Measurements from ENCODE around the gene LIPC. TPM values are rescaled to one million over a fixed set of nuclear protein-coding genes. Genes with fewer than 3 reads are reported as not detected.

The LIPC gene
- total RNA-seq, 2 donors from 2014 or later, result 2.9 to 13.8 TPM

- H3K4me3 ChIP-seq, result no peak overlapping the region
- TF ChIP-seq CTCF (IDR thresholded peaks at IDR 0.05), result no peak
- no peaks in the 10 kb centered on the region for H3K36me3 ChIP-seq
- no peaks in the 10 kb centered on the region for H3K27me3 ChIP-seq
- H3K4me1 ChIP-seq, result no peaks in the 10 kb centered on the region
- intact Hi-C loops (cut with DNase I), result no loop called here
- H3K27ac ChIP-seq, result no peak overlapping the region
- H3K9me3 ChIP-seq, result no peaks in the 10 kb centered on the region
- no peak for DNase-seq
- H3K9ac ChIP-seq (ENCODE audit: low read depth in 2 of 2, low read length in 2 of 2), result no peak overlapping the region
Observed at GRCh38 chr15:58501006-58501405, 69.2 kb downstream of the LIPC start.

GRCh38 chr15:58501636-58502188, 69.9 kb downstream of the LIPC start:
- H3K9me3 ChIP-seq, result no peaks in the 10 kb centered on the region
- DNase-seq, result no peak
- no peaks in the 10 kb centered on the region for H3K27me3 ChIP-seq
- H3K27ac ChIP-seq, result no peak overlapping the region
- H3K4me3 ChIP-seq, result no peak overlapping the region
- no peak for TF ChIP-seq CTCF (IDR thresholded peaks at IDR 0.05)
- no peaks in the 10 kb centered on the region for H3K4me1 ChIP-seq
- H3K36me3 ChIP-seq, result no peaks in the 10 kb centered on the region
- H3K9ac ChIP-seq (ENCODE audit: low read depth in 2 of 2, low read length in 2 of 2), result no peak overlapping the region
- intact Hi-C loops (cut with DNase I), result no loop called here

- intact Hi-C loops (cut with DNase I), result no loop called here
- H3K27ac ChIP-seq, result no peak overlapping the region
- DNase-seq, result no peak
Observed at GRCh38 chr15:58503139-58504027, 71.6 kb downstream of the LIPC start.

GRCh38 chr15:58504674-58505234, 73.0 kb downstream of the LIPC start:
- intact Hi-C loops (cut with DNase I), result no loop called here
- Histone ChIP-seq H3K4me3 (no peak overlapping the region), H3K27ac (no peak overlapping the region), H3K9ac (ENCODE audit: low read depth in 2 of 2, low read length in 2 of 2) (no peak overlapping the region), H3K4me1 (no peaks in the 10 kb centered on the region), H3K9me3 (no peaks in the 10 kb centered on the region), H3K27me3 (no peaks in the 10 kb centered on the region), H3K36me3 (no peaks in the 10 kb centered on the region)
- no peak for DNase-seq
- TF ChIP-seq CTCF (IDR thresholded peaks at IDR 0.05), result no peak

More at GRCh38 chr15:58503139-58504027, 71.6 kb downstream of the LIPC start:
- no peaks in the 10 kb centered on the region for H3K4me1 ChIP-seq
- no peaks in the 10 kb centered on the region for H3K27me3 ChIP-seq
- TF ChIP-seq CTCF (IDR thresholded peaks at IDR 0.05), result no peak
- no peaks in the 10 kb centered on the region for H3K36me3 ChIP-seq
- no peaks in the 10 kb centered on the region for H3K9me3 ChIP-seq
- no peak overlapping the region for H3K4me3 ChIP-seq
- H3K9ac ChIP-seq (ENCODE audit: low read depth in 2 of 2, low read length in 2 of 2), result no peak overlapping the region

GRCh38 chr15:58505581-58505980, 73.8 kb downstream of the LIPC start:
- Histone ChIP-seq H3K4me3 (no peak overlapping the region), H3K36me3 (no peaks in the 10 kb centered on the region), H3K4me1 (no peaks in the 10 kb centered on the region), H3K9me3 (no peaks in the 10 kb centered on the region), H3K9ac (ENCODE audit: low read depth in 2 of 2, low read length in 2 of 2) (no peak overlapping the region), H3K27ac (no peak overlapping the region), H3K27me3 (no peaks in the 10 kb centered on the region)
- TF ChIP-seq CTCF (IDR thresholded peaks at IDR 0.05), result no peak
- intact Hi-C loops (cut with DNase I), result no loop called here
- no peak for DNase-seq
